ENCODE results near the gene RCAN1.
A peak's percentile ranks its signal among the peaks of the same experiment; 100 is the strongest.
"Not testable (repeated sequence)": the region's sequence is repeated elsewhere in the genome, so short reads cannot be mapped to it uniquely, and the experiment has no call there.

The RCAN1 gene

GRCh38 chr21:34621434-34622350 is 6.8 kb upstream of the RCAN1 start:
- DNase-seq: no peak

GRCh38 chr21:34619841-34620665 is 5.1 kb upstream of the RCAN1 start:
- DNase-seq: no peak

DNA sequence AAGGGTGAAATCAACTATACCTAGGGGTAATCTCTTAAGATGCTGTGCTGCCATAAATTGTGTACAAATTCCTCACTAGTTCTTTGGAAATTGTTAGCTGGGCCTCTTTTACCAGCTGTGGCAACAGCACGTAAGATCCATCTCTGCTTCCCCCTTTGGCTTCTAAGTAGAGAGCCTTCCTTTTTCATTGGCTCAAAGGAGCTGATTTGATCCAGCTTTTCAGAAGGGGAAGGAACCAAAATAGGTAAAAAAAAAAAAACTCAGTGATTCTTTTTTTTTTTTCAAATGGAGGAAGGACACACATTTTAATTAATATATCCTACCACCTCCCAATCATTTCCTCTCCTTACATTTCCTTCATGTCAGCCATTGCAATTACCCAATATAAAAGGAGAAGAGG is 4.0 kb upstream of the RCAN1 start:
- DNase-seq: no peak

DNA sequence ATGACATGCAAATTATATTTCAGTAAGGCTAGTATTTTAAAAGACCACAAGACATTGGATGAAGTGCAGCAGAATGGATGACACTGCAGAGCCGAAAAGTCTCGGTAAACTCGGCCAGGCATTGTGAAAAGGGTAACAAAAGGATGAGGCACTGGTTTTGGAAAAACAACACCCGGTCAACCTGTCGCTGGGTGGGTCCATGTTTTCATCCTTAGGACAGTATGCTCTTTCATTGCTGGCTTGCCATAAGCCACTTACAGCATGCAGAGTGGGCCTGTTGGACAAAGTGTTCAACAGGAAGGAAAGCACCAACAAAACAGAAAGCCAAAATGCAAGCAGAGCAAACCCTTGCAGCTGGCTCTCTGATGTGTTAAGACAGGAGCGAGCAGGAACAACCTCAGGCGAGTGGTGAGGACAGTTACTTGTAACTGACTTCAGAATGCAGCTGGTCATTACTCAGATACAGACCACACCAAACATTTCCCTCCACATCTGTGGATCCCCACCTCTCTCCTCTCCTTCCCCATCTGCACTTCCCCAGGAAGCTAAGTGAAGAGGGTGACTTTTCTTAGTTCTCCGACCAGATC is 2.9 kb upstream of the RCAN1 start:
- no peak for DNase-seq

GRCh38 chr21:34615487-34615814 is 538 bp upstream of the RCAN1 start:
- DNase-seq: no peak

GRCh38 chr21:34613679-34614627 is 960 bp downstream of the RCAN1 start:
- DNase-seq: no peak

DNA sequence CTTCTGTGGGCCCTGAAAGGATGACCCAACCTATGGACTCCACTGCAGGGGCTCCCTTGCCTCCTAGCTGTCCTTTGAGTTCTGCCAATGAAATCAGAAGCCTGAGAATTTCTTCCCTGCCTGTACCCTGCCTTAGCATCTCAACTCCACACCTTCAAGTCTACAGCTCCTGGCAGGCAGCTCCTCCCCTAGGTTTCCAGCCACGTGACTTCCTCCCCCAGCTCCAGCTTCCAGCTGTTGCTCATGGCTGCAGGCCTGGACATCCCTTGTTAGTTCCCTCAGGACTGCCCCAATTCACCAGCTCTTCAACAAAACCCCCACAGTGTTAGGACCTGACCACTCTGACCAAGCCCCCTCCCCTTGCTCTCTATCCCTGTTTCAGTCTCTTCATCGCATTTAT is 2.4 kb downstream of the RCAN1 start:
- DNase-seq: no peak

DNA sequence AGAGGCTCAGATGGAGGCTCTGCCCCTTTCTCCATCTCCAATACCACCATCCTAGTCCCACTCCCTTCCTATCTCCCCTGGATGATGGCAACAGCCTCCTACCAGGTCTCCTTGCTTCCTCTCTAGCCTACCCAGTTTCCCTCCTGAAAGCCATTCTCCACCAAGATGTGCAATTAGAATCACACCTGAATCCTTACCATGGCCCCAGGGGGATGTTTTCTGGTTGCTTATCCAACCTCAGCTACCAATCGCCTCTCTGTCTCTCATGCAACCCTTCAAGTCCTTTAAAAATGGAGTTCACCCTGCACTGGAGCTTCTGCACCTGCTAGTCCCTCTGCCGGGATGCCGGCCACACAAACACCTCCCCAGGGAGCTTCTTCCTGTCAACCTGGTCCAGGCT is 2.9 kb downstream of the RCAN1 start:
- DNase-seq: no peak

DNA sequence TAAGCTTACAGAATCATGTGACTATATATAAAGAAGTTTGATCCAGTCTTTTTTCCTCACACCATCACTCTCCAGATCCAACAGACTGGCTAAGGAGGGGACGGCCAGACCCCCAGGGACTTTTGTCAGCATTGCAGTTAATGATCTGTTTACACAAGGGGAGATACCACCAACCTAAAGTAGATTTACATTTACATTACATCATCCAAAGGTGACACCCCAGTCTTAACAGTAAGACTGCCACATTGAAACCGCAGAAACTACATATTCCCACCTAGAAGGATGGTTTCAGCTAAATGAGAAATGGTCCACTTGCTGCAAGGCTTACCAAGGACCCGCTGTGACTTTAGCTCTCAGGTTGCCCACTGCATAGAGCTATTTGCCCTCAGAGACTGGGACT is 3.4 kb downstream of the RCAN1 start:
- DNase-seq: no peak

- DNase-seq: no peak
These were observed 4.9 kb downstream of the RCAN1 start for GRCh38 chr21:34609933-34610549.

DNA sequence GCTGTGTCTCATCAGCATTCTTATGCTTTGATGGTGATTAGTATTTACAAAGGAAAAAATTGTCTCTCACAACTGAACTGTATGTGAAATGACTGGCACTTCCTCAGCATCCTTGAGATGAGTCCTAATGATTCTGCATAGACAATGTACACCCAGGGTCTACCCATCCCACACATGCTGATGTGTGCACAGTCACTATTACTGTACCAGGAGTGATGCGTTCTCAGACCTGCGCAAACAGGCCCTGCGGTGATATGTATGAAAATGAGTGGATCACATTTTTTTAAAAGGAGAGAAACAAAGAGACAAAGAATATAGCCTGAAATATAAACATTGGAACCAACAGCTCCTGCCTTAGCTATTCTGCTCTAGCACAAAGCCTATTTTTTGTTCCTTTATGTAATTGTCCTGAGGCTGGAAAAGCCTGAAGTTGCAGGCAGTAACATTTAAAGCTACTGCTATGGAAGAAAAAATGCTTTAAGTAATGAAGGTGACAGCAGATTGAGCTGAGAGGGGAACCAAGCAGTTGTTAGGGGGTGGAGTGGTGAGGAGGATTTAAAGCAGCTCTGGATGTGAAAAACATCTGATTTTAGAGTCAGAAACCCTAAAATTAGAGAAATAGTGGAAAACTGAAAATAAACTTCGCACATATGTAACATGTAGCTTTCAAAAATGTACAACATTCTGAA is 5.5 kb downstream of the RCAN1 start:
- peak; percentile 42 for DNase-seq

DNA sequence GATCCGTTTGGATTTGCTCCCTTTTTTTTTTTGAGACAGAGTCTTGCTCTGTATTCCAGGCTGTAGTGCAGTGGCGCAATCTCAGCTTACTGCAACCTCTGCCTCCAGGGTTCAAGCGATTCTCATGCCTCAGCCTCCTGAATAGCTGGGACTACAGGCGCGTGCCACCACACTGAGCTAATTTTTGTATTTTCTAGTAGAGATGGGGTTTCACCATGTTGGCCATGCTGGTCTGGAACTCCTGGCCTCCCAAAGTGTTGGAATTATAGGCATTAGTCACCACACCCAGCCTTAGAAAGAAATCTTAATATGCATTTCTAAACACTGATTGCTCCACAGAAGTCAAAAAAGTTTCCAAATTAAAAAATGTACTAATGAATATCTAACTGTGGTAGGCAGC is 7.5 kb downstream of the RCAN1 start:
- DNase-seq: not testable (repeated sequence)

GRCh38 chr21:34606621-34607020 is 8.3 kb downstream of the RCAN1 start:
- no peak for DNase-seq

GRCh38 chr21:34606051-34606450 is 8.9 kb downstream of the RCAN1 start:
- DNase-seq: no peak

GRCh38 chr21:34604956-34605355 is 10.0 kb downstream of the RCAN1 start:
- DNase-seq: not testable (repeated sequence)

DNA sequence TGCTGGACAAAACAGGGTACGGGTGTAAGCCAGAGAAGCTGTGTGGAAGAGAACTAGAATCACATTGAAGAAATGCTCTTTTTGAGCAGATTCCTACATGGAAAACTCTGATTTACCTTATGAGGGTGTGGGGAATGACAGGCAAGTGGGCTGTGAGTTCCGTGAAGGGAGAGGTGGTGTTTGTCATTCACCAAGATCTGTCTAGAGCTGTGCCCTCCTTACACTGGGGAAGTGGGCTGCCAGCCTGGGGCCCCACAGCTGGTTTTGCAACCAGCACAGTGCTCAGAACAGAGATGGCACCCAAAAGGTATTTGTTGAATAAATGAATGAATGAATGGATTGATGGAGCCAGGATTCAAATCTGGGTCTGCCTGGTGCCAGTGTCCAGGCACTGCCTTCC is 10.4 kb downstream of the RCAN1 start:
- DNase-seq: no peak

- DNase-seq: no peak
These were observed 11.2 kb downstream of the RCAN1 start for GRCh38 chr21:34603710-34604057.

DNA sequence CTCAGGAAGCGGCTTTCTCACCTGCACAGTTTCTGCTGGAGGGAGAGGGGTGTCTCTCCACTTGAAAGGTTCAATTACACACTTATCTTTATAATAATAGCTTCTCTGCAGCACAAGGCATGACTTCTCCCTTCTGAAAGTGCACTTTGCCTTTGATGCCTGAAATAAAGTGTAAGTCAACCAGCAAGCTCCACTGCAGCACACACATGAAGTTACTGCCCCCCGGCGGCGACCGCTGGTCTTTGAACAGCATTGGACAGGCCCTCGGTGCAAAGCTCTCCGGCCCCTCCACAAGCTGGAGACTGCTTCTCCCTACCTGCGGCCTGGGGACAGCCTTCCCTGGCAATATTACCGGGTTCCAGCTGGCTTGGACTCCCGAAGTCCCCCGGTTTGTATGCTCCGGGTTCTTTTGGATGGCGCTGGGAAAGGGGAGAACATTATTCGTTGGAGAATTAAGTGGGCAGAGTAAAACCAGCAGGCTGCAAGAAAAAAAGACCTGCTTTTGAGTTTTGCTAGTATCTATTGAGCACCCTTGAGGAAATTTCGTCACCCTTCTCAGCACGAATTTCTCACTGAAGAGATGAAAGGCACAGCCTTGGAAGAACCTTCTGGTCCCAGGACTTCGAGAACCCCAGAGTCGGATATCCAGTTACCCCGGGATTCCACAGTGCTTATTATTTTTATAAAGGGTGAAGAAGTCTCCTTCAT is 11.8 kb downstream of the RCAN1 start:
- peak; percentile 64 for DNase-seq

GRCh38 chr21:34602061-34602460 is 12.9 kb downstream of the RCAN1 start:
- DNase-seq: no peak

DNA sequence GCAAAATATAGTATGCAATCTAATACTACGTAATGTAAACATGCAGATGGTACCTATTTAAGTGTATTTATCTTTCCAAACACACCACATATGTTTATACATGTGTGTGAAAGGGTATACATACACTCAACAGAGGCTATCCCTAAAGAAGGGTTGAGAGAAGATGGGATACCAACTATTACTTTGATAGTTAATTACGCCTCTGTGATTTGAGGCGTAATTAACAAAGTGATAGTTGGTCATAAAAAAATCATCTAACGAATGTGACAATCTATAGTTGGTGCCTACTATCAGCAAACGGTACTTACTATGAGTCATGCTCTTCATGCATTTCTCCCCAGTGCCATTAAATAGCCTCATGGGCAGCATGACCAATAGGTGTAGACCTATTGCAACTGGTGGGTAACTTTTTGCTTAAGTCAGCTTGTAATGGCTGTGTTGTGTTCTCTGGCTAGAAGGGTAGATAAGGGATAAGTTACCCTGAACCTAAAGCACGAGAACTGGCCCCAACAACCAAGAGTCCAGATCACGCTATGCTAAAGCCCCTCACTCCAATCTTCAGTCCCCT is 15.3 kb downstream of the RCAN1 start:
- no peak for DNase-seq
